OCI-M1 (cell line): ENCODE measurements around the gene NUDC.

Source experiments
- DNase-seq: peaks from one replicate; lab custom pipeline; 2025; lab: John Stamatoyannopoulos, UW

NUDC gene

DNA sequence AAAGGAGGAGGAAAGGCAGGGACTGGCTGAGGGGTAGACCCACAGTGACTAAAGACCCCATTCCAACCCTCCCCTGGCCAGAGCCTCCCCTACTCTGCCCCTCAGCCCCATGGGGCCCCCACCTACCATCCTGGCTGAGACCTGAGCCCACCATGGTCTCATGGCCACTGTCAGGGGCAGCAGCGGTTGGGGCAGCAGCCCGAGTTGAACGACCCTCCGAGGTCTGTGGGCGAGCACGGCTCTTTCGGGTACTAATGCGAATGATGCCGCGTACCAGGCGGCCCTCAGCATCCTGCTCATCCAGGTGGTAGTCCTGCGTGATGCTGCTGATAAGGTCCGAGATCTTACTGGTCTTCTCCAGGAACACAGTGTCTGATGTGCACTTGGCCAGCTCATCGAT lies 29.7 kb downstream of the NUDC start:
- no peak for DNase-seq

DNA sequence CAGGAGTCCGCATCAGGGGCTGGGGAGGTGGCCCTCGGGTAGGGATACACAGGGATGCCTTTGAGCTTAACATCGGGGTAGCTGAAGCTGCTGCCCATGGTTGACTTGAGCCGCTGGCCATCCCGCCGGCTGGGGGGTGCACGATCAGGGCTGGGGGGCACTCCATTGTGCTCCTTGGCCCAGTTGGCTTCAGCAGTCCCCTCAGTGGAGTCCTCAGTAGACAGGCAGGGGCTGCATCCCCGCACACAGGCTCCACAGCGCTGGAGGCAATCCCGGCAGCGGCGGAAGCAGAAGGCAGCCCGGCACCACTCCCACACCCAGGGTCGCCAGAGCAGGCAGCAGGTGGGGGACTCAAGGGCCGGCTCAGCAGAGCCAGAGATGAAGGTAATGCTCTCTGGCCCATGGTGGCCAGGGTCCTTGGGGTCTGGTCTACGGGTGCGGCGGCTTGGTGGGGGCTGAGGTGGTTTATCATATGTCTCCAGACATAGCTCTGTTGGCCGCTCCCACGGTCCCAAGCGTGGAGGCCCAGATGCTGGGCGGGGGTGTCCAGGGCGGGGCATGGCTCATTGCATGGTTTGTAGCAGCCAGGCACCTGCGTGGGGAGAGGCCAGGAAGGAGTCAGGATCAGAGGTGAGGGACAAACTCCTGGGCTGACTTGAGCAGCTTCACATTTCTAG lies 30.4 kb downstream of the NUDC start:
- DNase-seq, result no peak

DNA sequence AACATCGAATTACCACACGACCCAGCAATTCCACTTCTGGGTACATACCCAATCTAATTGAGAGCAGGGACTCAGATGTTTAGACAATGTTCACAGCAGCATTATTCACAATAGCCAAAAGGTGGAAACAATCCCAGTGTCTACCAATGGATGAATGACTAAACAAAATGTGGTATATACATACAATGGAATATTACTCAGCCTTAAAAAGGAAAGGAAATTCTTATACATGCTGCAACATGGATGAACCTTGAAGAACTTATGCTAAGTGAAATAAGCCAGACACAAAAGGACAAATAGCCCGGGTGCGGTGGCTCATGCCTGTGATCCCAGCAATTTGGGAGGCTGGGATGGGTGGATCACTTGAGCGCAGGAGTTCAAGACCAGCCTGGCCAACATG lies 31.8 kb downstream of the NUDC start:
- DNase-seq, result no peak

DNA sequence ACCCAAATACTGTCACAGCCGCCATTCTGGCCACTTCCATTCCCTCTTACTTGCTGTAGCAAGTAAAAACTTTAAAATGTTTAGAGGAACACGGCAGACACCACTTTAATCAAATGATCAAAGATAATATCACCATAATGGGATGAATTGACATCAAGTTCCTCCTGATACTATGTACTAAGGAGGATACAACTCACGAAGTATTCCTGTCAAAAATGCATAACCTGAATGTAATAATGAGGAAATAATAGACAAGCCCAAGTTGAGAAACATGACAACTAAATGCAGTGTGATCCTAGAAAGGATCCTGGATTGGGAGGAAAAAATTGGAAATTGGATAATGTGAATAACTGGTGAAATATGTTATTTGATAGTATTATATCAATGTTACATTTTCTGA lies 34.8 kb downstream of the NUDC start:
- no peak for DNase-seq

DNA sequence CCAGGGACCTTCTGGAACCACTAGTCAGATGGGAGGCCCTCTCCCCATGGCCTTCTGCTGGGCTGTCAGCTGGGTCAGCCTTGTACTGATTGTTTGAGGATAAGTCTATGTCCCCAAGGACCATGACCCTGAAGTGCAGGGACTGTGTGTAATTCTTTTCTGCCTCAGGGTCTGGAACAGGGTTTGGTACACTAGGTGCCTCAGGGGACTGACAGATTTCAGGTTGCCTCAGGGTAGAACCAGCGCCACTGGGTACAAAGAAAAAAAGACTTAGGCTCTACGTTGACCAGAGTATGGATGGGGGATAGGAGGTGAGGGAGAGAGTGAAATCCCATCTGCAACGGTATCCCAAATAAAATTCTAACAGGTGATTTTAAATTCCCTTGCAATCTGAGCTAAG lies 35.8 kb downstream of the NUDC start:
- DNase-seq, result no peak

DNA sequence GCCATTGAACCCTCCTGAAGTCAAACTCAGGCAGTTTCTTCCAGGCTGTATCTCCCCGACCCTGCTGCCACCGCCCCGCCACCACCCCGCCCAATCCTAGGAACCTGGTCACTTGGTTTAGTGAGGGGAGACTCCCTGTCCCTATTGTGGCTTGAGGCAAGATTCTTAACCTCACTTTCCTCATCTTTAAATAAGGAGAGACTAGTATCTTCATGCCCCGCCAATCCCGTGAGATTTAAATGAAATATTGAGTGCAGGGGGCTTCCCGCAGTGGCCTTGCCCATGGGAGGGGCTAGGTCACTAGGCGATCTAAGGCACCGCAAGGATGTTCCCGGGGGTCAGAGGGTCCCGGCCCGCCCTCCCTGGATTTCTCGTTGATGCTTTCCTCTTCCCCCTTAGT lies 37.7 kb downstream of the NUDC start:
- DNase-seq, result no peak

DNA sequence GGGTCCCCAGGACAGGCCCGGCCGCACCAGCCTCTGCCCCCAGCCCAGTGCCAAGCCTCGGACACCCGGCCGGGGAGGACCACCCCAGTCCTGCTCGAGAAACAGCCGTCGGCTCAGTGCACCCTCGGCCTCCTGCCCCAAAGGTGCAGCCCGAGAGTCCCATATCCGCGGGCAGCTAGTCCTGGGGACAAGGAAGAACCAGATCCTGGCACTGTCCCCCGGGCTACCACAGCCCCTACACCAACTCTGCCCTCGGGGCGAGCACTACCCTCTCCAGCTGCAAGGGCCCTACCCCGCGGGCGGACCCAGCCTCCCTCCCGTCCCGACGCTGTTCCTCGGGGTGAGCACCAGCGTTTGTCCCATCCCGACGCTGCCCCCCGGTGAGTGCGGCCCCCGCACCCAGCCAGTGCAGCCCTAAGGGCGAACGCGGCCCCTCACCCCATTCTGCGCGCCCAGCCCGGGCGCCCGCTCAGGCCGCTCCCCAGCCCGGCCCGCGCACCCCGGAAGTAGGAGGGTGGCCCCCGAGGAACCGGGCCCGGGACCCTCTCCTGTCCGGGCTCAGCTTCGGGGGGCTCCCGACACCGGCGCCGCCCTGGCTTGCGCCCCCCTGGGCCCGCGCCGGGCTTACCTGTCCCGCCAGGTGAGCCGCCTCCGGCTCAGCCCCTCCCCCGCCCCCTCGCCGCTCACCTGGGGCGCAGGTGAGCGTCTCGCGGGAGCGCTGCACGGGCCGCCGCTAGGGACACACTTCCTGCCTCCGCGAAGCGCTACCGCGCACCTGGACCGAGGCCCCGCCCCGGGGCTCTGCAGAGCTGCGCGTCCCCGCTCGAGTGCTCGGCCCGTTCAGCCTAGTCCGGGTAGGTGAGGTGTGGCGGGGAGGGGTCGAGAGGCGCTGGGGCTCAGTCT lies 38.4 kb downstream of the NUDC start, which contains the start of gene KDF1:
Gene KDF1 (minus strand): TSS at position 747 of the 903 bp plus-strand sequence. CDS start 8,088 bp downstream, outside the sequence.
- no peak for DNase-seq

DNA sequence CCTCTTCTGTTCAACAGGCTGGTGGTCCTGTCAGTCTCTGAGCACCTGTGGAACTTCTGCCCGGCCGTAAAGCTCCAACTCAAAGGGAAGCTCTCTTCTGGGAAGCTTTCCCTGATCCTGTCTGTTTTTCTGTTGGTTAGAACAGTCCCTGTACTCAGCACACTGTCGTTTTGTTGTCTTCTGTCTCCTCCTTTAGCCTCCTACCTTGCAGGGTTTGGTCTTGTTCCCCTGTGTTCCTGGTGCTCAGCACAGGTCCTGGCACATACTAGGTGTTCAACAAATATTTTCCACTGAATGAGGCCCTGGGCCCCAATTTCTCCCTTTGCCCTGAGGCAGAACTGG lies 39.1 kb downstream of the NUDC start:
- no peak for DNase-seq

DNA sequence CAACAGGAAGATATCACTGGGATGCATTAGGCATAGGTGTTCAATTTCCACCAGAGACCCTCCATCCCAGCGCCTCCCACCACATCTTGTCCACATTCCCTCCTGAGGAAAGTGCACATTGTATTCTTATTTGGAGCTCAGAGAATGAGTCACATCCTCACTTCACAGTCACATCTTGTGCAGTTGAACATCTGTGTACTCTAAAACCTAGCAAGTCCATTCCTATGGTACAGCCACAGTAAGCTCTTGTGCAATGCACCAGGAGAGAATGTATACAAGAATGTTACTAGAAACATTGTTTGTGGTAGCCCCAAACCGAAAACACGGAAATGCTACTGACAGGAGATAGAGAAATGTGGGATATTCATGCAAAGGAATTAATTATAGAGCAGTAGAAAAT lies 40.3 kb downstream of the NUDC start:
- no peak for DNase-seq

DNA sequence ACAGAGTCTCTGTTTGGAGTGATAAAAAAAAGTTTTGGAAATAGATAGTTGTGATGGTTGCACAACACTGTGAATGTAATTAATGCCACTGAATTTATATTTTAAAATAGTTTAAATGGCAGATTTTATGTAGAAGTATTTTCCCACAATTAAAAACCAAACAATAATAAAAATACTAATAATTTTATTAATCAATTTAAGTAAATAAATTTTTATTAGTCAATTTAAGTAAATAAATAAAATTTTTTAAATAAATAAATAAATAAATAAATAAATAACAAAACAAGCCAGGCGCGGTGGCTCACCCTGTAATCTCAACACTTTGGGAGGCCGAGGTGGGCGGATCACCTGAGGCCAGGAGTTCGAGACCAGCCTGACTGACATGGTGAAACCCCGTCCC lies 43.7 kb downstream of the NUDC start:
- no peak for DNase-seq

DNA sequence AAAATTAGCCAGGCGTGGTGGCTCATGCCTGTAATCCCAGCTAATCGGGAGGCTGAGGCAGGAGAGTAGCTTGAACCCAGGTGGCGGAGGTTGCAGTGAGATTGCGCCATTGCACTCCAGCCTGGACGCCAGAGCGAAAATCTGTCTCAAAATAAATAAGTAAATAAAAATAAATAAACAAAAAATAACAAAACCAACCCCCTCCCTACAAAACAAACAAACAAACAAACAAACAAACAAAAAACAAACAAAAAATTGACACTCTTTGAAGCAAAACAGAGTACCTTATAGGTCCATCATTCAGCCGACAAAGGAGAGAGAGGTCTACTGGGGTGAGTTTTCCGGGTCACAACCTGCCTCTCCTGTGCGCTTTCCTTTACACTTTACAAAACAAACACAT lies 44.1 kb downstream of the NUDC start:
- no peak for DNase-seq

DNA sequence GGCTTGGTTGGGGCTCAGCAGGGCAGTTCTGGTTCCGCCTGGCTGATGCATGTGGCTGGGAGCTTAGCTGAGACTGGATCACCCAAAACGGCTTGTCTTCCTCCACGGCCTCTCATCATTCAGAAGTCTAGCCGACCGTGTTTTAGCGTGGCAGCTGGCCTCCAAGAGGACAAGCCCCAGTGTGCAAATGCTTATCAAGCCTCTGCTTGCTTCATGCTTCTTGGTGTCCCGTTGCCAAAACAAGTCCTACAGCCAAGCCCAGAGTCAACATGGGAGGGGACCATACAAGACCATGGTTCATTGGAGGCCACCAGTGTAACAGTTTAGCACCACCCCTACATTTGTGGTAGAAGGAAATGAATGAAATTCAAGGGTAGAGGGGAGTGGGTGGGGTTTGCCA lies 49.3 kb downstream of the NUDC start:
- no peak for DNase-seq

DNA sequence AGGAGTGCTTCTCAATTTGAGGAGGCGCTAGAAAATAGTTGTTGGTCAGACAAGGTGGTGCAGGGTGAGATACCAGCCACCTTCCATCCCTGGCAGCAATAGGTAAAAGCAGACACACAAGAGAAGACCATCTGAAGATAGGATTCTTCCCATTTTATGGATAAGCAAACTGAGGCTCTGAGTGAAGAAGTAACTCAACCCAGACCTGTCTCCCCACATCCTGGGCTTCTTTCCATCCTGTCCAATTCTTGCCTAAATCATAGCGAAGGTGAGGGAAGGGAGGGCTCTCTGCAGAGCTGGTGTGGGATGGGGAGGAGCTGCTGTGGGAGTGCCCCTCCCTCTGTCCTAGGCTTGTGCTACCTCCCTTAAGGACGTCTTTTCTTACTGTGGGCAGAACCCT lies 50.0 kb downstream of the NUDC start:
- DNase-seq, result no peak

DNA sequence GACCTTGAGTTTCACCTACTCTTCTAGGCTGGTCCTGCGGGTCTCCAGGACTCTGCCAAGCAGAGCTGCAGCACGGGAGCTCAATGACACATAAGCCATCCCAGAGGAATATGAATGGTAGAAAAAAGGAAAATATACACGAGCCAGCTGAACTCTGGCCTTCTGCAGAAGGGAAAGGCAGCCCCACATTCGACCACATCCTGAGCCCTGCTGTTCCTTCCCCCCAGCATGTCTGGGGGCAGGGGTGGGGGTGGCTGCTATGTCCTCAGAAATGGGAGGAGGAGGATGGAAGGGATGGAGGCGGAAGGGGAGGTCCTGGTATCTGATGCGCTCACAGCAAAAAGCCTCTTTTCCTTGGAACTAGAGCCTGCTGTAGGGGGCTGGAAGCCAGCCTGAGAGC lies 50.8 kb downstream of the NUDC start:
- no peak for DNase-seq

DNA sequence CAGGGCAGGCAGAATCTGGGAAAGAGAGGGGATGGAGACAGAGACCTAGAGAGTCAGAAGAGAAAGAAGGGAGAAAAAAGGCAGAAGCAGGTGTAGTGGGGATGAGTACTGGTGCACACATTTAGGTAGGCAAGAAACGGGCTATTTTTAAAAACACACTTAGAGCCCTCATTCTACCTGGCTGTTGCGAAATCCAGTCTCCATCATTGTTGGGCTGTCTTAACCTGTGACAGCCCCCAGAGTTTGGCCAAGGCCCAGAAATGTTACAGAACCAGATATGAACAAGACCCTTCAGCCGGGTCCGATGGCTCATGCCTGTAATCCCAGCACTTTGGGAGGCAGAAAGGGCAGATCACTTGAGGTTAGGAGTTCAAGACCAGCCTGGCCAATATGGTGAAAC lies 51.3 kb downstream of the NUDC start:
- DNase-seq, result no peak

DNA sequence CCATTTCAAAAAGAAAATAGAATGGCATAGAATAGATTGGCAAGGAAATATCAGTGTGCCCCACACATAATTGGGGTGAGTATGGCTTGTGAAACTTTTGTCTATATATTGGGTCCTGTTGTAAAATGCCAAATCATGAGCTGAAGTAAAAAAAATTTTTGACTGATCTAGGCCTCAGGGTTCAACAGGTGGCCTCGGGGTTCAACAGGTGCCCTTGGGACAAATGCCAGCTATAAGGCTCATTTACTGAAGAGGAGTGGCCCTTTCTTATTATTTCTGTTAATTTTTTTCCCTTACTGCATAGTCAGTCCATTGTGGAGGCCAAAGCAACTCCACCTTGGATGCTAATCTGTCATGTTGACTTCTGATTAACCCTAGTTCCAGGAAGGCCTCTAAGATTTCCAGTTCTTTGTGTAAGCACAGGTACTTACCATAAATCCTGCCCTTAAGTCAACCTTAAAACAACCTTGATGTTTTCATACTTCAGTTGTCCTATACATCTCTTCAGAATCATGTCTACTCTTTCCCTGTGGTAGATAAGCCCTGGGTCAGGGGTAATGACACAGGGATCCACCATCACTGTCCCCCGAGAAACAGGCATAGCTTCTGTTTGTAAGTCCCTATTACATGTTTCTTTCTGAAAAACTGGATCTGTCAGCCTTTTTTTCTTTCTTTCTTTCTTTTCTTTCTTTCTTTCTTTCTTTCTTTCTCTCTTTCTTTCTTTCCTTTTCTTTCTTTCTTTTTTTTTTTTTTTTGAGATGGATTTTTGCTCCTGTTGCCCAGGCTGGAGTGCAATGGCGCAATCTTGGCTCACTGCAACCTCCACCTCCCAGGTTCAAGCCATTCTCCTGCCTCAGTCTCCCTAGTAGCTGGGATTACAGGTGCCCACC lies 55.3 kb downstream of the NUDC start:
- no peak for DNase-seq

DNA sequence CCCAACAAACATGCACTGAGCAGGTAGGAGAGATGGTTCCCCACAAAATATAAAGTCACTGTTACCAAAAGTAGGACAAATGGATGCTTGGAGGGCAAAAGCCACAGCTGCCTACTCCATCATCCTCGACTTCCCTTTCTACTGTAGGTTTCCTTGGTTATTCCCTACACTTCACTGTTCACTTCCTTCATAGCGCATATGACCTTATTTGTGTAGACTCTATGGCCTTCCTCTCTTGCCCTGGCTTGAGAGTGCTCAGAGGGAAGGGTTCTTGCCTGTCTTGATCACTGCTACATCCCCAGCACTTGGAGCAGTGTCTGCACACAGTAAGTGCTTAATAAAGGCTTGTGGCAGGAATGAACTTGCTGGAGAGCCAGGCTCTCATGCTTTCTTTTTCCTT lies 57.4 kb downstream of the NUDC start:
- DNase-seq, result no peak

DNA sequence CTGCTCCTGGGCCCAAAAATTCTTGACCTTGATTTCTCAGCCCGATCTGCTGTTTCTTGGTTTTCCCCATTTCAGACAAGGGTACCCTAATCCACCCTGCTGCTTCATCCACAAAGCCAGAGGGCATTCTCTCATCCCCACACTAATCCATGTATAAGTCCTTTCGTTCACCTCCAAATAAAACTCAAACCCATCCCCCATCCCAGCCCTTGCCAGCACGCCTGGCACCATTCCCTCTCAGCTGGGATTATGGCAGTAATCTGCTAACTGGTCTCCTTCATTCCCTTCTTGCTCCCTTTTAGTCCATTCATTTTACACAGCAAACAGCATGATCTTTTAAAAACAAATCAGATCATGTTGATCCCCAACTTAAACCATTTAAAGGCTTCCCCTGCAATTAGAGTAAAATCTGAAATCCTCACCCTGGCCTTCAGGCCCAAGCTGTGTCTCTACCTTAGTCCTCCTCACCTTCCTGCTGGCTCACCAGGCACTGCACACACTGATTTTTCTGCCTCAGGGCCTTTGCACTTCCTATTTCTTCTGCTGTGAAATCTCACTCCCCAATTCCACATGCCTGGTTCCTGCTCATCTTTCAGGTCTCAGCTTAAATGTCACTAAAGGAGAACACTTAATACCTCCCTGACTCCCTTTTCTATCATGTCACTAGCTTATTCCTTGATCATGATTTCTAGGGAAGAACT lies 59.8 kb downstream of the NUDC start:
- DNase-seq, result no peak

DNA sequence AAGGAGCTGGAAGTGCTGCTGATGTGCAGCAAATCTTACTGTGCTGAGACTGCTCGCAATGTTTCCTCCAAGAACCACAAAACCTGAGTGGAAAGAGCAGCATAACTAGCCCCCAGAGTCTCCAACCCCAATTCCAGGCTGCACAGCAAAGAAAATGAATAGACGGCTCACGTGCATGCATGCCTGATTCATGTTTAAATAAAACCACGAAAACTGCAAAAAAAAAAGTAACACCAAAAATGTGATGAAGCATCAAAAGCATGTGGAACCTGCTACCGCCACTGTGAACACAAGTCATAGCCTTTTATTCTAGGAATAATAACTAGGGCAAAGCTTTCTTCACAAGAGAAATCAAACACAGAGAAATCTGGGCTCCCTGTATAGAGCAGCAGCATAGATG lies 62.3 kb downstream of the NUDC start:
- no peak for DNase-seq

DNA sequence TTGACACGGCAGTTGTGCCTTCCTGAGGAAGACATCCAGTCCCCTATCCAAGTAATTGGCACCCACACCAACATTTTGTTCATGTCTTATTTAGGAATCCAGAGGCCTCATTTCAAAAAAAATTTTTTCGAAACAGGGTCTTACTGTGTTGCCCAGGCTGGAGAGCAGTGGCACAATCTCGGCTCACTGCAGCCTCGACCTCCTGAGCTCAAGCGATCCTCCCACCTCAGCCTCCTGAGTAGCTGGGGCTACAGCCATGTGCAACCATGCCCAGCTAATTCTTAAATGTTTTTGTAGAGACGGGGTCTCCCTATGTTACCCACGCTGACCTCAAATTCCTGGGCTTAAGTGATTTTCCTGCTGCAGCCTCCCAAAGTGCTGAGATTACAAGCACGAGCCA lies 62.7 kb downstream of the NUDC start:
- no peak for DNase-seq

DNA sequence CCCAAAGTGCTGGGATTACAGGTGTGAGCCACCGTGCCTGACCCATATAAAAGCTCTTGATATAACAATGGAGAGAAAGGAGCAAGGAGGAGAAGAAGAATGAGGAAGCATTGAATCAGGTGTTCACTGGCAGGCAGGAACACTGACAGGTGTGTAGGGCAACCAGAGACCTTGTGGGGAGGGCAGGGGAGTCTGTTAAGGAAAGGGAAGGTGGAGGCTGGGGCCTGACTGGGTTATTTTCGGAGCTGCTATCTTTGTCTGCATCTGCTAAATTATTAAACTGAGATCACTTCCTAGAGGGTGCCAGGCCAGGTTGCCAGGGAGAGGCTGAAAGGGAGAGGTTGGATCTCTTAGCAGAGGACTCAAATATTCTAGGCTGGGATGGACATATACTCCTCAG lies 65.1 kb downstream of the NUDC start:
- no peak for DNase-seq
